Esophagus squamous epithelium (tissue), 4 donors: Measurements from ENCODE around the gene TMEM41A.

ENCODE experiments used
- POLR2A ChIP-seq, 4 donors: fragments of 450-650 bp; IDR thresholded peaks; one replicate each; pipeline ENCODE4 v1.6.1; 2017; ENCODE audit warnings: antibody characterized with exemption in 4 of 4, mild to moderate bottlenecking in 4 of 4, moderate library complexity in 3 of 4
- TF ChIP-seq, protein P1 (sequence below), 6 experiments: fragments of 450-650 bp in 4 of 6; fragments of 200-600 bp in 2 of 6; sonication (generic) in 2 of 6; IDR thresholded peaks; one replicate each; pipeline ENCODE4 v1.5.1; 2016 to 2019; ENCODE audit warnings: antibody characterized with exemption in 6 of 6, mild to moderate bottlenecking in 4 of 6, moderate library complexity in 4 of 6

DNA sequence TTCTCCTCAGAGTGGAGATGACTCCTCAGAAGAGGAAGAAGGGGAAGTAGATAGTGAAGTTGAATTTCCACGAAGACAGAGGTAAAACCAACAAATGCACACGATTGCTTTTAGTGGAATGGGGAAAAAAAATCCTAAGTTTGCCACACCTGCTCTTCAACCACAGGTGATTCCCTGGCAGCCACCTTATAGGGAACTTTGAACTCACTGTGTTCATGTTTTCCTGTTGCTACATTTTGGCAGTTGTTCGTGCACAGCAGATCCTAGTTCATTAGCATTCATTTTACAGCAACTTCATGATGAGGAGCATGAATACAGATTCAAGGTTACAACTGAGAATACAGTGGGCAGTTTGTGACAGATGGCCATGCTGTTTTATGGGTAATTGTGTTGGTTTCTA, 21.5 kb downstream of the TMEM41A start:
- no peak for TF ChIP-seq POLR2A (IDR thresholded peaks at IDR 0.05)
- TF ChIP-seq, protein P1, sequence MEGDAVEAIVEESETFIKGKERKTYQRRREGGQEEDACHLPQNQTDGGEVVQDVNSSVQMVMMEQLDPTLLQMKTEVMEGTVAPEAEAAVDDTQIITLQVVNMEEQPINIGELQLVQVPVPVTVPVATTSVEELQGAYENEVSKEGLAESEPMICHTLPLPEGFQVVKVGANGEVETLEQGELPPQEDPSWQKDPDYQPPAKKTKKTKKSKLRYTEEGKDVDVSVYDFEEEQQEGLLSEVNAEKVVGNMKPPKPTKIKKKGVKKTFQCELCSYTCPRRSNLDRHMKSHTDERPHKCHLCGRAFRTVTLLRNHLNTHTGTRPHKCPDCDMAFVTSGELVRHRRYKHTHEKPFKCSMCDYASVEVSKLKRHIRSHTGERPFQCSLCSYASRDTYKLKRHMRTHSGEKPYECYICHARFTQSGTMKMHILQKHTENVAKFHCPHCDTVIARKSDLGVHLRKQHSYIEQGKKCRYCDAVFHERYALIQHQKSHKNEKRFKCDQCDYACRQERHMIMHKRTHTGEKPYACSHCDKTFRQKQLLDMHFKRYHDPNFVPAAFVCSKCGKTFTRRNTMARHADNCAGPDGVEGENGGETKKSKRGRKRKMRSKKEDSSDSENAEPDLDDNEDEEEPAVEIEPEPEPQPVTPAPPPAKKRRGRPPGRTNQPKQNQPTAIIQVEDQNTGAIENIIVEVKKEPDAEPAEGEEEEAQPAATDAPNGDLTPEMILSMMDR (IDR thresholded peaks at IDR 0.05) = no peak
